Measurements from ENCODE around the gene SLC30A5.
A peak's percentile ranks its signal among the peaks of the same experiment; 100 is the strongest.
"Not testable (repeated sequence)": the region's sequence is repeated elsewhere in the genome, so short reads cannot be mapped to it uniquely, and the experiment has no call there.

The SLC30A5 gene

GRCh38 chr5:69093771-69094482 is at the start of gene SLC30A5:
TSS of gene SLC30A5 (plus strand) at chr5:69094014. CDS start at chr5:69094256, 242 bp downstream.
- peak; percentile 100 for DNase-seq

GRCh38 chr5:69045213-69045612 is 48.6 kb upstream of the SLC30A5 start:
- not testable (repeated sequence) for DNase-seq

GRCh38 chr5:69046375-69046957 is 47.3 kb upstream of the SLC30A5 start:
- peak; percentile 46 for DNase-seq

GRCh38 chr5:69048230-69048629 is 45.6 kb upstream of the SLC30A5 start:
- peak; percentile 64 for DNase-seq

GRCh38 chr5:69049151-69049550 is 44.7 kb upstream of the SLC30A5 start:
- peak; percentile 29 for DNase-seq

- peak; percentile 28 for DNase-seq
These were observed 44.0 kb upstream of the SLC30A5 start for GRCh38 chr5:69049796-69050195.

- no peak for DNase-seq
These were observed 43.6 kb upstream of the SLC30A5 start for GRCh38 chr5:69050214-69050613.

- DNase-seq: no peak
These were observed 41.6 kb upstream of the SLC30A5 start for GRCh38 chr5:69052181-69052580.

- DNase-seq: no peak
These were observed 18.9 kb upstream of the SLC30A5 start for GRCh38 chr5:69074664-69075521.

GRCh38 chr5:69075522-69076179 is 18.2 kb upstream of the SLC30A5 start:
- DNase-seq: no peak

GRCh38 chr5:69078921-69079540 is 14.8 kb upstream of the SLC30A5 start:
- DNase-seq: no peak

- no peak for DNase-seq
These were observed 14.3 kb upstream of the SLC30A5 start for GRCh38 chr5:69079556-69079955.

GRCh38 chr5:69083412-69083811 is 10.4 kb upstream of the SLC30A5 start:
- DNase-seq: peak; percentile 72

- no peak for DNase-seq
These were observed 9.6 kb upstream of the SLC30A5 start for GRCh38 chr5:69084195-69084594.

GRCh38 chr5:69084903-69085302 is 8.9 kb upstream of the SLC30A5 start:
- no peak for DNase-seq

GRCh38 chr5:69086206-69086605 is 7.6 kb upstream of the SLC30A5 start:
- no peak for DNase-seq

- not testable (repeated sequence) for DNase-seq
These were observed 5.8 kb upstream of the SLC30A5 start for GRCh38 chr5:69088006-69088405.

- no peak for DNase-seq
These were observed 3.7 kb upstream of the SLC30A5 start for GRCh38 chr5:69090158-69090557.

- no peak for DNase-seq
These were observed 2.0 kb upstream of the SLC30A5 start for GRCh38 chr5:69091771-69092170.

- no peak for DNase-seq
These were observed 845 bp upstream of the SLC30A5 start for GRCh38 chr5:69092969-69093368.

- DNase-seq: no peak
These were observed 5.5 kb downstream of the SLC30A5 start for GRCh38 chr5:69099302-69099701.

- no peak for DNase-seq
These were observed 9.7 kb downstream of the SLC30A5 start for GRCh38 chr5:69103521-69103920.
